Hepatocyte (in vitro differentiated cells): ENCODE results near the gene HLA-DRB1. TPM values are rescaled to one million over a fixed set of nuclear protein-coding genes. Genes with fewer than 3 reads are reported as not detected.

Experiments
- DNase-seq: peaks from one replicate; pipeline ENCODE4 v3.0.0-alpha.2; 2016; ENCODE audit warnings: low spot score
- H2AFZ ChIP-seq: fragments of 200-600 bp; sonication (generic); 2 replicates; pipeline ENCODE4 v1.6.0; 2016; ENCODE audit warnings: antibody characterized with exemption, mild to moderate bottlenecking
- H3K27ac ChIP-seq: fragments of 200-600 bp; sonication (generic); 2 replicates; pipeline ENCODE4 v1.5.1; 2016; ENCODE audit warnings: mild to moderate bottlenecking
- H3K27me3 ChIP-seq: fragments of 200-600 bp; sonication (generic); 2 replicates; pipeline ENCODE4 v1.6.1; 2016
- H3K36me3 ChIP-seq: fragments of 200-600 bp; sonication (generic); replicated peaks from 2 replicates; pipeline ENCODE4 v1.5.1; 2016; ENCODE audit warnings: low read depth; ENCODE audit not compliant: insufficient read depth
- H3K4me1 ChIP-seq: fragments of 200-600 bp; sonication (generic); 2 replicates; pipeline ENCODE4 v1.5.1; 2016; ENCODE audit warnings: mild to moderate bottlenecking, moderate library complexity; ENCODE audit not compliant: insufficient read depth
- H3K4me2 ChIP-seq: fragments of 200-600 bp; sonication (generic); 2 replicates; pipeline ENCODE4 v1.6.0; 2016
- H3K4me3 ChIP-seq: fragments of 200-600 bp; sonication (generic); 2 replicates; pipeline ENCODE4 v1.5.1; 2016; ENCODE audit warnings: mild to moderate bottlenecking
- H3K79me2 ChIP-seq: fragments of 200-600 bp; sonication (generic); 2 replicates; pipeline ENCODE4 v1.6.0; 2017; ENCODE audit warnings: mild to moderate bottlenecking
- H3K9me2 ChIP-seq: fragments of 200-600 bp; sonication (generic); replicated peaks from 2 replicates; pipeline ENCODE4 v1.6.0; 2017; ENCODE audit warnings: mild to moderate bottlenecking; ENCODE audit not compliant: insufficient read depth
- H3K9me3 ChIP-seq: fragments of 200-600 bp; sonication (generic); 2 replicates; pipeline ENCODE4 v1.5.1; 2016; ENCODE audit warnings: low read depth, mild to moderate bottlenecking
- H4K20me1 ChIP-seq: fragments of 200-600 bp; sonication (generic); 2 replicates; pipeline ENCODE4 v1.6.0; 2016; ENCODE audit warnings: mild to moderate bottlenecking; ENCODE audit not compliant: insufficient read depth, poor library complexity, severe bottlenecking
- CTCF ChIP-seq: fragments of 200-600 bp; sonication (generic); IDR thresholded peaks from 2 replicates; pipeline ENCODE4 v1.5.1; 2016; ENCODE audit warnings: antibody characterized with exemption, mild to moderate bottlenecking; ENCODE audit not compliant: poor library complexity
- EZH2 ChIP-seq: fragments of 200-600 bp; sonication (generic); IDR thresholded peaks from 2 replicates; pipeline ENCODE4 v1.6.1; 2016; ENCODE audit warnings: antibody characterized with exemption, mild to moderate bottlenecking, borderline replicate concordance
- EZH2phosphoT487 ChIP-seq: fragments of 200-600 bp; sonication (generic); IDR thresholded peaks from one replicate; pipeline ENCODE4 v1.6.1; 2018; ENCODE audit warnings: antibody characterized with exemption, mild to moderate bottlenecking, low read depth, moderate library complexity; ENCODE audit not compliant: unreplicated experiment, severe bottlenecking
- WGBS: methylation state at CpG from one replicate; pipeline ENCODE4 v1.1.6; 2016; ENCODE audit warnings: low lambda C conversion rate; ENCODE audit errors: missing lambda C conversion rate; 5-methylcytosine and 5-hydroxymethylcytosine counted together
- polyA plus RNA-seq: library from polyadenylated mRNA; unstranded; fragments of >200 nt; fragmentation: Nextera tagmentation; extraction: Ambion mirVana; gene quantifications from 2 replicates; pipeline ENCODE4 v1.2.1, GENCODE V29; 2016
- total RNA-seq: library from RNA; depleted of rRNA; stranded (reverse); fragments of >200 nt; gene quantifications from 2 replicates; pipeline ENCODE4 v1.2.3, GENCODE V29; 2014

Gene HLA-DRB1
- total and polyA plus RNA-seq, 2 experiments from 2014 or later: 59.1 to 72.9 TPM

DNA sequence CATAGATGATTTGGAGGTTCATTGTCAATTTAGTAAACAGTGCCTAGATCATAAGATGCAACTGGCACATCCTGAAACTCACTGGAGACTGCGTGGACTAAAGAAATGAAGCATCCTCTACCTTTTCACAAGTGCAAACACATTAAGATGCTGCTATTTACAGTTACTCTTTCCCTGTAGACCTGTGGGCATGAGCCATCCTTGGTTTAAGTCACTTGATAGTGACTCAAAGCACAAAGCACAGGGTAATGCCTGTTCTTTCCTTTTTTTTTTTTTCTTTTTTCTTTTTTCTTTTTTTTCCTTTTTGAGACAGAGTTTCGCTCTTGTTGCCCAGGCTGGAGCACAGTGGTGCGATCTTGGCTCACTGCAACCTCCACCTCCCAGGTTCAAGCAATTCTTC lies 37.6 kb upstream of the HLA-DRB1 start:
- Histone ChIP-seq H3K9me2 (no peaks in the 10 kb centered on the region), H3K4me2 (no peak overlapping the region), H2AFZ (no peak overlapping the region), H3K9me3 (no peaks in the 10 kb centered on the region), H3K4me1 (no peaks in the 10 kb centered on the region), H3K27ac (no peak overlapping the region), H3K36me3 (no peaks in the 10 kb centered on the region), H3K4me3 (no peak overlapping the region), H4K20me1 (no peaks in the 10 kb centered on the region), H3K27me3 (no peaks in the 10 kb centered on the region), H3K79me2 (no peaks in the 10 kb centered on the region)
- no peak for DNase-seq
- 82% methylated on average over 3 of the region's 3 CpGs for WGBS
- TF ChIP-seq EZH2phosphoT487 (no peak), CTCF (no peak), EZH2 (no peak)

GRCh38 chr6:32625137-32625536 lies 35.5 kb upstream of the HLA-DRB1 start:
- 82% methylated on average over 5 of the region's 5 CpGs for WGBS
- Histone ChIP-seq H3K27ac (no peak overlapping the region), H3K4me2 (no peak overlapping the region), H3K9me3 (no peaks in the 10 kb centered on the region), H3K4me1 (no peaks in the 10 kb centered on the region), H4K20me1 (no peaks in the 10 kb centered on the region), H3K4me3 (no peak overlapping the region), H3K36me3 (no peaks in the 10 kb centered on the region), H3K27me3 (no peaks in the 10 kb centered on the region), H3K79me2 (no peaks in the 10 kb centered on the region), H3K9me2 (no peaks in the 10 kb centered on the region), H2AFZ (no peak overlapping the region)
- TF ChIP-seq EZH2: no peak
- no peak for TF ChIP-seq CTCF
- no peak for TF ChIP-seq EZH2phosphoT487
- DNase-seq: no peak

- Histone ChIP-seq H3K36me3 (no peaks in the 10 kb centered on the region), H3K27me3 (no peaks in the 10 kb centered on the region), H3K27ac (no peak overlapping the region), H4K20me1 (no peaks in the 10 kb centered on the region), H3K9me3 (no peaks in the 10 kb centered on the region), H3K79me2 (no peaks in the 10 kb centered on the region), H3K4me3 (no peak overlapping the region), H3K9me2 (no peaks in the 10 kb centered on the region), H3K4me1 (no peaks in the 10 kb centered on the region), H2AFZ (no peak overlapping the region), H3K4me2 (no peak overlapping the region)
- 75% methylated on average over 3 of the region's 3 CpGs for WGBS
- DNase-seq: no peak
- TF ChIP-seq EZH2 (no peak), CTCF (no peak), EZH2phosphoT487 (no peak)
These were observed 34.9 kb upstream of the HLA-DRB1 start for GRCh38 chr6:32624565-32624964.

DNA sequence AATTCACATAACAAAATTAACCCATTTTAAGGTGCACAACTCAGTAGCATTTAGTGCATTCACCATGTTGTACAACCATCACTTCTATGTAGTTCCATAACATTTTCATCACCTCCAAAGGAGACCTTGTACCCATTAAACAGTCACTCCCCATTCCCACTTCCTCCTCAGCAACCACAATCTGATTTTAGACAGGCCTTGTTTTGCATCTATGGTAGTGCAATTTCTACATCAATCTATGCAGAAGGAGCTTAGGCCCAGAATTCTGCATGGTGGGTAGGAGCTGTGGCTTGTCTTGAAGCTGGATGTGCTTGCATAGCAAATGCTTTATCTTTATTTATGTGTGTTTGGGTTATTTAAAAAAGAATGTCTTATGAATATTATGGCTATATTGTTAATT lies 34.0 kb upstream of the HLA-DRB1 start:
- Histone ChIP-seq H3K4me3 (no peak overlapping the region), H3K27ac (no peak overlapping the region), H3K27me3 (no peaks in the 10 kb centered on the region), H3K9me3 (no peaks in the 10 kb centered on the region), H3K4me1 (no peaks in the 10 kb centered on the region), H3K4me2 (no peak overlapping the region), H3K9me2 (no peaks in the 10 kb centered on the region), H2AFZ (no peak overlapping the region), H4K20me1 (no peaks in the 10 kb centered on the region), H3K79me2 (no peaks in the 10 kb centered on the region), H3K36me3 (no peaks in the 10 kb centered on the region)
- TF ChIP-seq CTCF: no peak
- no peak for TF ChIP-seq EZH2phosphoT487
- DNase-seq: no peak
